Inflammatory macrophage (primary cell): ENCODE measurements around the gene SLCO2B1.
A peak's percentile ranks its signal among the peaks of the same experiment; 100 is the strongest.
"Not testable (repeated sequence)": the region's sequence is repeated elsewhere in the genome, so short reads cannot be mapped to it uniquely, and the experiment has no call there.

Experiments used
- DNase-seq, 2 donors: peaks; one replicate each; pipeline ENCODE4 v3.0.0-alpha.2; 2020 to 2022
- total RNA-seq, 18 experiments: gene quantifications; one replicate each; lab custom pipeline; 2026; ENCODE audit warnings: mixed read lengths in 6 of 18, inconsistent platforms in 2 of 18; lab: John Stamatoyannopoulos, UW

Gene SLCO2B1, protein sequence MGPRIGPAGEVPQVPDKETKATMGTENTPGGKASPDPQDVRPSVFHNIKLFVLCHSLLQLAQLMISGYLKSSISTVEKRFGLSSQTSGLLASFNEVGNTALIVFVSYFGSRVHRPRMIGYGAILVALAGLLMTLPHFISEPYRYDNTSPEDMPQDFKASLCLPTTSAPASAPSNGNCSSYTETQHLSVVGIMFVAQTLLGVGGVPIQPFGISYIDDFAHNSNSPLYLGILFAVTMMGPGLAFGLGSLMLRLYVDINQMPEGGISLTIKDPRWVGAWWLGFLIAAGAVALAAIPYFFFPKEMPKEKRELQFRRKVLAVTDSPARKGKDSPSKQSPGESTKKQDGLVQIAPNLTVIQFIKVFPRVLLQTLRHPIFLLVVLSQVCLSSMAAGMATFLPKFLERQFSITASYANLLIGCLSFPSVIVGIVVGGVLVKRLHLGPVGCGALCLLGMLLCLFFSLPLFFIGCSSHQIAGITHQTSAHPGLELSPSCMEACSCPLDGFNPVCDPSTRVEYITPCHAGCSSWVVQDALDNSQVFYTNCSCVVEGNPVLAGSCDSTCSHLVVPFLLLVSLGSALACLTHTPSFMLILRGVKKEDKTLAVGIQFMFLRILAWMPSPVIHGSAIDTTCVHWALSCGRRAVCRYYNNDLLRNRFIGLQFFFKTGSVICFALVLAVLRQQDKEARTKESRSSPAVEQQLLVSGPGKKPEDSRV
- total RNA-seq, result 27.6 to 306 (median 142) reads per million in 18 experiments

DNA sequence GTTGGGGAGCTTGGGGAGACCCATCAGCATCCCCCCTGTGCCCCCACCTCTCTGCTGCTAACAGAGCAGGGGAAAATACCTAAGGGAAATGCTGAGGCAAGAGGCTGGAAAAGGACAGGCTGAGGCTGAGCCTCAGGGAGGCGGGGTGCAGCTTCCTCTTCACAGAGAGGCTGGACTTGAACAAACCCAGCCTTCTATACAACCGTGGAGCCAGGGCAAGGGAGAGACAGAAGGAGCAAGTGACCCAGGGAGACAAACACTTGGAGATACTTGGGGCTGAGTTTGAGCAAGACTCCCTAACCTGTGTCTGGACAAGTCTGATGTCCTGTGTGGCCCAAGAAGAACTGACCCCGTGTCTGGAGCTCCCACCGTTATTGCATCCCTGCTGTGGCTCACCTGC is at the start of gene SLCO2B1:
Gene SLCO2B1 (plus strand): TSS at position 229 of the 400 bp plus-strand sequence. CDS start 275 bp downstream, outside the sequence.
- peak; percentile 49 to 60 for DNase-seq

DNA sequence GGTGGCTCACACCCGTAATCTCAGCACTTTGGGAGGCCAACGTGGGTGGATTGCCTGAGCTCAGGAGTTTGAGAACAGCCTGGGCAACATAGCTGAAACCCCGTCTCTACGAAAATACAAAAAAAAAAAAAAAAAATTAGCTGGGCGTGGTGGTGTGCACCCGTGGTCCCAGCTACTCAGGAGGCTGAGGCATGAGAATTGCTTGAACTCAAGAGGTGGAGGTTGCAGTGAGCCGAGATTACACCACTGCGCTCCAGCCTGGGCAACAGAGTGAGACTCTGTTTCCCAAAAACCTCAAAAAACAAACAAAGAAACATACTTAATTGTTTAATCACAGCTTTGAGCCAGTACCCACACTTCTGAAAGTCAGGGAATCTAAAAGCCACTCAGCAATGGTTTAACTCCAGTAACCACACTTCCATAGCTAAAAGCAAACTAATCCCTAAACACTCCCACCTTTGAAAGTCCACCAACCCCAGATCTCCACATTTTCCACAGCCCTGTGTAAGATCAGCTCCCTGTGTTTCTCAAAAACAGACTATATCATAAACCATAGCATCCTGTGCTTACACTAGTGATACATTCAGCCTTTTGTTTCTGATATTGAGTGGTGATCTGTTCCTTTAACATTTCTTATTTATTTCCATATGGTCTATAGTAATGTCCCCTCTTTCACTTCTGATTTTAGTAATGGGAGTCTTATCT is 49.3 kb upstream of the SLCO2B1 start:
- DNase-seq, result no peak

DNA sequence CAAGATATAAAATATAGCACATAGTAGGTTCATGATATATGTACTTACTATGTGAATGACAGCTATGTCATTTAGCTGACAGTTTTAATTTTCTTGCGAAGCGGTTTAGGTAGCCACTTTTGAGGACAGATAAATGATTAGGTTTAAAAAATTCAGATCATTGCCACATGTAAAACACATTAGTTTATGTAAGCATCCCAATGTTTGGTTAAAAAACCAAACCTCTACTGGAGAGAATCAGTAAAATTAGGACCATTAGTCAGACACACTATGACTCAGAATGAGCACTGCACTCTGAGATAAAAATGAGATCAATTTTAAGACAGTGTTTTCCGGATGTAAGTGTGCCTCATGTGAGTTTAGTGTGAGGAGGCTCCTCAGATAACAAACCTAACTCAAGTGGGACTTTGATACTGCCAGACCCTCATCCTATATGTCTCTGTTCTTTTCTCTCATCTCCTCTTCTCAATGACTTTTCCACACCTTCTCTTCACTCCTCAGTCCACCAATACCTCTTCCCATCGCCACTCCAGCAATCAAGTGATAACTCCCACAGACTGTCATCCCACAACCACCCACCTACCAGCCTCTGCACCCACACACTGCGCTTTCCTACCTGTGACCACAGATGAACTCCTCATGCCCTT is 47.4 kb upstream of the SLCO2B1 start:
- peak in 1 of 2 donors; percentile 29 for DNase-seq

DNA sequence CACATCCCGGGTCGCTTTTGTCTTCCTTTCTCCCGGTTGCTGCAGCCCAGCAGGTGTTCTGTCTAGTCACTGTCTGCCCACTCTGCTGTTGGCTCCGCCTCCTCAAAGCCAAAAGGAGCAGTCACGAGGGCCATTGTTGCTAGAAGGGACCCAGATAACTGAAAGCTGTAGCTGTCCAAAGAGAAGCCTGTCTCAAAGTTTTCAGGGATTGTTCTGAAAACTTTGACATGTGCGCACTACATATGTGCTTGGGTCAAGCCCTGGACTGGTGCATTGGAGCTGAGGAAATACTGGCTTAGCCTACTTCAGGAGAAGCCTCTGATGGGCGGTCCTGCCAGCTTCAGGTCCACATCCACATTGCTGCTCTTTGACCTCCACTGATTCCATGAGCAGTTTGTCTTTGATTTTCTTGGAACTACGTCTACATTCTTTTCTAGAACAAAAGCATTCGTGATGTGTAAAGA is 45.4 kb upstream of the SLCO2B1 start:
- no peak for DNase-seq

DNA sequence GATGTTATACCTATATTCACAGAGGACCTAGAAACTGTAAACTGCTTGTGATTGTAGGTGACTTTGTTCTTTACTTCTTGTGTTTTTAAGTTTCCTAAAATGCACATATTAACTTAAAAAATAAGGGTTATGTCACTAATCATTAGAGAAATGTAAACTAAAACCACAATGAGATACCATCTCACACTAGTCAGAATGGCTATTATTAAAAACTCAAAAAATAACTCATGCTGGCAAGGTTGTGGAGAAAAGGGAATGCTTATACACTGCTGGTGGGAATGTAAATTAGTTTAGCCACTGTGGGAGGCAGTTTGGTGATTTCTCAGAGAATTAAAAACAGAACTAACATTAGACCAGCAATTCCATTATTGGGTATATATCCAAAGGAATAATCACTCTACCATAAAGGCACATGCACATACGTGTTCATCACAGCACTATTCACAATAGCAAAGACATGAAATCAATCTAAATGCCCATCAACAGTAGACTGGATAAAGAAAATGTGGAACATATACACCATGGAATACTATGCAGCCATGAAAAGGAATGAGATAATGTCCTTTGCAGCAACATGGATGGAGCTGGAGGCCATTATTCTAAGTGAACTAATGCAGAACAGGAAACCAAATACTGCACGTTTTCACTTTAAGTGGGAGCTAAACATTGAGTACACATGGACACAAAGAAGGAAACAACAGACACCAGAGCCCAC is 44.8 kb upstream of the SLCO2B1 start:
- DNase-seq, result not testable (repeated sequence)

DNA sequence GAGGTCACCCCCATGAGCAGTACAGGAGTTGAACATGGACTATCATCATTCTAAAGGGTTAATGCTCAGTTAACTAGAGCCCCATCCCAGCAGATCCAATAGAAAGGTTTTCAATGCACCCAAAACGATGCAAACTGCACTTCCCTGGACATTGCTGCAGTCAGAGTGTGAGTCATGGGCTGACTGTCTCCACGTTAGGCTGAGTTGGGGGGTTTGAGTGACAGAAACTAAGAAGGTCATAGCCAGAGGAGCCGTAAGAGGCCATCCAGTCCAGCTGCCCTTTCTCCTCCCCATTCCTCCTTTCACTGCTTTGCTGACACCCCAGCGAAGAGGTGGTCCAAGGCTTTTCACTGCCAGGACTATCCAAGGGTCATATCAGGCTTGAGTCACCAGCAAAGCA is 43.7 kb upstream of the SLCO2B1 start:
- no peak for DNase-seq

DNA sequence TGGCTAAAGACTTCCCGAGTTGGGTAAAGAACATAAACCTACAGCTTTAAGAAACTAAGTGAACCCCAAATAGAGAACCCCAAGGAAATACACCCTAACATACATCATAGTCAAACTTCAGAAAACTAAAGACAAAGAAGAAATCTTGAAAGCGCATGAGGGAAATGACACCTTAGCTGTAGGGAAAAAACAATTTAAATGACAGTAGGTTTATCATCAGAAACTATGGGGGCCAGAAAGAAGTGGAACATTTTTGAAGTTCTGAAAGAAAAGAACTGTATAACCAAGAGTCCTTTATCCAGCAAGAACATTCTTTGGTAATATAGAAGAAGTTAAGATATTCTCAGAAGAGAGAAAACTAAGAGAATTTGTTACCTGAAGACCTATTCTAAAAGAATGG is 38.7 kb upstream of the SLCO2B1 start:
- DNase-seq, result no peak

DNA sequence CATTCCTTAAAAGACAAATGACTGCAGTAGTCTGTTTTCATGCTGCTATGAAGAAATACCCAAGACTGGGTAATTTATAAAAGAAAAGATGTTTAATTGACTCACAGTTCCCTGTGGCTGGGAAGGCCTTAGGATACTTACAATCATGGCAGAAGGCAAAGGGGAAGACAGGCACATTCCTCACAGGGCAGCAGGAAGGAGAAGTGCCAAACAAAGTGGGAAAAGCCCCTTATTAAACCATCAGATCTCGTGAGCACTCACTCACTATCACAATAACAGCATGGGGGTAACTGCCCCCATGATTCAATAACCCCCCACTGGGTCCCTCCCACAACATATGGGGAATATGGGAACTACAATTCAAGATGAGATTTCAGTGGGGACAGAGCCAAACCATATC is 37.9 kb upstream of the SLCO2B1 start:
- DNase-seq, result no peak

DNA sequence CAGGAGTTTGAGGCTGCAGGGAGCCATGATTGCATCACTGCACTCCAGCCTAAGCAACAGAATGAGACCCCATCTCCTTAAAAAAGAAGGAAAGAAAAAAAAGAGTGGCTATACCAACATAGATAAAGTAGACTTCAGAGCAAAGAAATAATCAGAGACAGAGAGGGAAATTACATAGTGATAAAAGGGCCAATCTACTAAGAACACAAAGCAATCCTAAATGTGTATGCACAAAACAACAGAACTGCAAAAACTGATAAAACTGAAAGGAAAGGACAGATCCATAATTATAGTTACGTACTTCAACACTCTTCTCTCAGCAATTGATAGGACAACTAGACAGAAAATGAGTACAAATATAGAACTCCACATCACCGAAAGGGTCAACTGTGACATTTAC is 36.4 kb upstream of the SLCO2B1 start:
- DNase-seq, result no peak

DNA sequence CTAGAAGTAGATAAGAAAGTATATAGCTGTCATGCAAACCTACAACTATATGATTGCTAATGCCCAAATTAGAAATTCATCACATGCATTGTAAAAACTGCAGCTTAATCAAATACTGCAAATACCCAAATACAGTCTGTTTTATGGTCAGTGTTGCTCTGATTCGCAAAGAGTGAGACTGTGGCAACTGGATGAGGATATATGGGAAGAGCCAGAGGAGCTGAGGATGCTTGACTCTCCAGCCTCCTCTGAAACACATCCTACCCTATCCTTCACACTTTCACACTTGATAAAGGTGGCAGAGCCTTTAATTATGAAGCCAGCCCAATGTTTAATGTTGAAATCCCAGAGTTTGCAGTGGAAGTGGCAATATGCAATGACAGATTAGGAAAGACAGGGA is 32.3 kb upstream of the SLCO2B1 start:
- DNase-seq, result no peak

DNA sequence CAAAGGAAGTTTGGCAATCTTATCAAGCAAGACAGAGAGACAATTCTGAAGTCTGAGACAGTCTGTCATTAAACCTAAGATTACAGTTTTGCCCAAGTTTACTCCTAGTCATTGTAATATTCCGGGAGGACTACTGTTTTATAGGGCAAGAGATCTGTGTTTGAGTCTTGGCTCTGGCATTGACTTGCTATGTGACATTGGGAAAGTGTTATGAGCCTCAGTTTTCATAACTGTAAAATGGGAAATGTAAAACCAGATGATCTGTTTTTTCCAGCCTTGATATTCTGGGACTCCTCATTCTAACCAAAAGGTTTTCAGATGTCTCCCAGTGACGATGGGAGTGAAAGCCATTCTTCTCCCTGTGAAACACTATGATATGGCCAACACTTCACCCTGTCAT is 24.3 kb upstream of the SLCO2B1 start:
- no peak for DNase-seq

DNA sequence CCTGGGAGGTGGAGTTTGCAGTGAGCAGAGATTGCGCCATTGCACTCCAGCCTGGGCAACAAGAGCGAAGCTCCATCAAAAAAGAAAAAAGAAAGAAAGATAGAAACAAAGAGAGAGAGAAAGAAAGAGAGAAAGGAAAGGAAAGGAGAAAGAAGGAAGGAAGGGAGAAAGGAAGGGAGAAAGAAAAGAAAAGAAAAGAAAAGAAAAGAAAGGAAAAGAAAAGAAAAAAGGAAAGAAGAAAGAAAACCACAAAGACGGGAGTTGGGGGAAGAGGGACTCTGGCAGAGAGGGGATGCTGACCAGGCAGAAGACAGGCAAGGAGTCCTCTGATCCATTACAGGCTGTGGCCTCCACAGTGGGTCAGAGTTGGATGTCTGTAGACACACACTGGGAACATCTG is 18.8 kb upstream of the SLCO2B1 start:
- DNase-seq, result no peak

DNA sequence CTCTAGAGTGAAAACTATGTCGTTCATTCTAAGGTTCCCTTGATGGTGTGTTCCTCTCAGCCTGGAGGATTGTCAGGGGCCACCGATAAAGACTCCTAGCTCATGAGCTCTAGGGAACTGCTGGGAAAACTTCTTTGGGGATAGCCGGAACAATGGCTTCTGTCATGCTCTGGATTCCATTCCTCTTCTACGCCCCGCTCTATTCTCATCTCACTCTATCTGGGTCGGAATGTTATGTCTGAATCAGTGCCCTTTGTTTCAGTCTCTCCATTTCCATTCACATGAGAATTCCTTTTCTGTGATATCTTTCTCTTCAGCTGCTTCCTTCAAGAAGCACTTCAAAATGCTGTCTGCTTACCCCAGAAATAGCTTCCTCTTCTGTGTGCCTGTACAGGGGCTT is 16.9 kb upstream of the SLCO2B1 start:
- DNase-seq, result no peak

DNA sequence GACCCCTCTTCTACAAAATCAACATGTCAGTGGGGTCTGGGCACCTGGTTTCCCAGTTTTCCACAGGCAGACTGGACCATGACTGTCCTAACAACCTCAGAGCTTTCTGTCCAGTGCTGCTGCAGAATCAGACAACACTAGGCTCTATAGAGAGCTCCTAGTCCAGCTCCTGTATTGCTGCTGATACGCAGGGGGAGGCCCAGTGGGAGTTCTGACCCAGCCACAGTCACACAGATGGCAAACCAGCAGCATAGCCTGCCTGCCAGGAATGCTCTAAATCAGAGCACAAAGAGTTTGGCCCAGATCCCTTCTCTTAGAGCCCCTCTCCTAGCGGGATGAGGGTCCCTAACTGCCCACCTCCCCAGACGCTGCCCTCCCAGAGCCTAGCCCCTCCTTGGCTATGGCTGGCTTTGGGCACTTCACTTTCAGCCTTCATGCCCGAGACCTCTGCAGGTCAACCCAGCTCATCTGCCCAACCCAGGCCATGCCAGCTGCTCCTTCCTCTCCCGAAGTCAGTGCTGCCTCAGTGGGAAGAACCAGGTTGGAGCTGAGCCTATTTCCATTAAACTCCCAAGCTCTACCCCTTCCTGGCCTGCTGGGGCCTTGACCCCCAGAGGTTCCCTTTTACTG is 15.8 kb upstream of the SLCO2B1 start:
- DNase-seq, result no peak

DNA sequence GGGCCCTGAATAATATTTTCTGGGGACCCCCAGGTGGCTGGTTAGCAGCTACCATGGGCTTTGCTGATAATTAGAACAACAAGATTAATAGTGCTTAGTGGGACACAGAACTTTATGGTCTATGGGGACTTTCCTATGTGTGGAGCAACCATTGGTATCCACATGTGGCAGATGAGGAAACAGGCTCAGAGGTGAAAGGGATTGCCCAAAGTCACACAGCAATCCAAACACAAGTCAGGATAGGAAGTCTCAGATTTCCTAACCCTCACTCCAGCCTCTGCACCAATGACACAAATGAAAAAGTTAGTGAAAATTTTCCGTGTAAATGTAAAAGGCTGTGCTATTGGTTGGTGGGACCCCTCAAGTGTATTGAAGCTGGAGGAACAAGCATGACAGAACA is 15.3 kb upstream of the SLCO2B1 start:
- peak; percentile 56 to 62 for DNase-seq

DNA sequence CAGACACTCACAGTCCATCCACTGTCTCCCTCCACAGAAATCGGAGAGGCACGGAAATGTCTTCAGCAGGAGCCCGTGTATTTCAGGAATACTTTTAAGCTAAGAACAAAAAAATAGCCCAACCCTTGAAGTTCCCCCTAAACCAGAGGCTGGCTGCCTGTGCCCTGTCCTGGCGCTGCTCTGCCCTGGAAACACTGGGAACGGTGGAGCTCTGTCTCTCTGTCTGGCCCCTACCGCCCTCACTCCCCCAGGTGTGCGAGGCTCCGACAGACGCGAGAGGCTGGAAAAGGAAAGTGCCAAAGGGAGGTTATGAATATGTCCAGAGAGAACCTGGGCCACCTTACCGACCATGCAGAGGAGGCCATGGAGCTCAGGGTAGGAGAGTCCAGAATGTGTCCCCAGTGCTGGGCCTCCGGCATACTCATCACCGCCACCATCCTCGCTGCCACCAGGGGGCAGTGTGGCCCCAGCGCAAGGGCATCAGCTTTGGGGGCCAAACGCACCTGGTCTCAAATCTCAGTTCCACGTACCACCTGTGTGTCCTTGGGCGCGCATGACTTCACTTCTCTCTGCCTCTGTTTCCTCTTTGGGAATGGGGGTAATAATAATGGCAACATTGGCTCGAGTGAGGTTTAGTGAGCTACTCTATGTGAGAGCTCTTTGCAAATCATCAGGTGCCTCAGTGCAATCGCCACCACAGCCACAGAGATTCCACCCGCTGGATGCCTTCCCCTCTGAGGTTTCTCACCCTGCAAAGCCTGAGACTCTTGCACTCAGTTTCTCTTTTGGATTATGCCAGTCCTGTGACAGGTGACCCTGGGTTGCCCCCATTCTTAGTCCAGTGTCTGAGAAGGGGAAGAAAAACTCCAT is 10.4 kb upstream of the SLCO2B1 start:
- DNase-seq, result peak; percentile 61 to 64

DNA sequence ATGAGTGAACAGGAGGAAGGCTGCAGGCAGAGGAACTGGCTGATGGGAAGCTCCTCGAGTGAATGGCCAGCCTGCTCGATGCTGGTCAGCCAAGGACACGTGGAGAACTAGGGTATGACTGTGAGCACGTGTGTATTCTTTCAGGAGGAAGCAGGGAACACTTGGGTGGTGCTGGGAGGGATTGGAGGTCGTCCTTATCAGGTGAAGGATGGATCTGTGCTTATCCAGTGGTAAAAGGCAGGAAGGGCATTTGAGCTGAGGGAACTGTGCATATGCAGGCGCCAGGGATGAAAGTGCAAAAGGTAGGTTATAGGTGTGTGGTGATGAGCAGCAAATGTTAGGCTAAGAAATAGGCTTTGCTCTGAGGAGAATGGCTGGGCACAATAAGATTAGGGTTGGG is 9.7 kb upstream of the SLCO2B1 start:
- peak in 1 of 2 donors; percentile 27 for DNase-seq

DNA sequence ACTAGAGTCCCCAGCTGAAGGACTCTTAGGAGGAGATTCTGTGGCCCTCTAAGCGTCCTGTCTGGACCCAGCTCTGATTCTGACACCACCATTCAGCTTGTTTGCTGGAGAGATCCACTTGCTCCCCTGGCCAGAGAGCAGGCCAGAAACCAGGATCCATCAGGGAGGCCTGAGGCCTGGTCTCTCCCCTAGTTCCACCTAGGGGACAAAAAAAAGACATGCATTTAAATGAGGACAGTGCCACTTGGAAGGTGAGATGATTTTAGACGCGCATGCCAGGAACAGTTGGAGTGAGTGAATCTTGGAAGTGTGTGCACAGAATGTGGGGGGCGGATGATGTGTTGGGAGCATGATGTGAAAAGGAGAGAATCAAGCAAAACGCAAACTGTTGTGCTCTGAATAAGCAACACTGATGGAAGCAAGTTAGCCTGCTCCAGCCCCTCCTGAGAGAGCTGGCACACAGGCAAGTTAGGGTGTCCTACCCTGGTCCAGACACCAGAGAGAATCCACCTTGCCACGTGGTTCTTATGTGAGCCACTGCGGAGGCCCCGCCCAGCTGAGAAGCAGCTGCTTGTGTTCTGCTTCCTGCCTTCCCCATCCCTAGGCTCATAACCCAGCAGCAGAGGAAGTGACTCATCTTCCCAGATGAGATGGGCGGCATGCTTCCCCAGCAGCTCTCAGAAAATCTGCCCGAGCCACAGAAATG is 8.0 kb upstream of the SLCO2B1 start:
- peak; percentile 93 to 95 for DNase-seq

DNA sequence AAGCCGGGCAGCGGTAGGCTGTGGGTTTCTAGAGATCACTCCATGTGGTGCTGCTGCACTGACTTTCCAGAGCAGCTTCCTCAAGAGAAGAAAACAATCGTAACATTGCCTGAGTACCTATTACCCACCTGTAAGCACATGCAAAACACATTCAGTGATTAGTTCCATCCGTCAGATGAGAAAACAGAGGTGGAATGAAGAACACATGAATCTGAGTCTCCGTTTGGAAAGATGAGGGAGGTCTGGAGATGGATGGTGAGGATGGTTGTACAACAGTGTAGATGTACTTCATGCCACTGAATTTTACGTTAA is 7.5 kb upstream of the SLCO2B1 start:
- DNase-seq, result no peak

DNA sequence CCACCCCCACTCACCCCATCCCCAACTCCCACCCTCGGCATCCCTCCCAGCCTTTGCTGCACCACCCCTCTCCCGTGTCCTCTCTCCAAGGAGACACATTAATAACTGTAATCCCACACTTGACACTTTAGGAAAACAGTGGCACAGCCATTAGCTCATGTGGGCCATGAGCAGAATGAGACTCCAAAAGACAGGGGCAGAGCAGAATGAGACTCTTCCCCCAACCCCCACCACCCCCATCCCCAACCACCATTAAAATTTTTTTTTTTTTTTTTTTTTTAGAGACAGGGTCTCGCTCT is 6.2 kb upstream of the SLCO2B1 start:
- DNase-seq, result no peak
